ENCODE data around the gene KLHL24. TPM values are rescaled to one million over a fixed set of nuclear protein-coding genes. Genes with fewer than 3 reads are reported as not detected.

KLHL24 gene
- total RNA-seq, 1 experiment from 2014 or later = 17.7 TPM

GRCh38 chr3:183662099-183662498 is 26.7 kb downstream of the KLHL24 start:
- H3K23ac ChIP-seq (ENCODE audit: insufficient read length, low read depth, low read length) = no peak overlapping the region
- no peak overlapping the region for H3K18ac ChIP-seq (ENCODE audit: insufficient read length, low read depth, low read length)
- Mint-ChIP-seq H3K4me1 (peaks cover 3% of the 10 kb centered on the region in 2 experiments; a peak in 2 of 4 replicates), H3K36me3 (ENCODE audit: insufficient read depth in 1 of 3, low read depth in 3 of 3) (peaks cover 35 to 51% (median 46%) of the 10 kb centered on the region in 3 experiments), H3K9me3 (peaks cover 5% of the 10 kb centered on the region in 2 experiments), H3K27ac (no peak overlapping the region), H3K4me3 (no peak overlapping the region), H3K27me3 (ENCODE audit: low read depth) (no peaks in the 10 kb centered on the region)
- no peak overlapping the region for H3K14ac ChIP-seq (ENCODE audit: insufficient read depth, low read length)
- H3K9ac ChIP-seq (ENCODE audit: extremely low read depth, insufficient read length, low read length) = no peak overlapping the region
- H2BK5ac ChIP-seq (ENCODE audit: insufficient read length, low read length) = no peak overlapping the region
- no peaks in the 10 kb centered on the region for H4K20me1 ChIP-seq (ENCODE audit: control insufficient read depth, insufficient read depth, insufficient read length)
- H2BK12ac ChIP-seq (ENCODE audit: insufficient read length, low read depth, low read length) = no peak overlapping the region
- no peak overlapping the region for H4K8ac ChIP-seq (replicated peaks; ENCODE audit: insufficient read length, low read depth, low read length)
- no peaks in the 10 kb centered on the region for H3K27me3 ChIP-seq (ENCODE audit: insufficient read depth, low read length)
- TF ChIP-seq, protein P1, sequence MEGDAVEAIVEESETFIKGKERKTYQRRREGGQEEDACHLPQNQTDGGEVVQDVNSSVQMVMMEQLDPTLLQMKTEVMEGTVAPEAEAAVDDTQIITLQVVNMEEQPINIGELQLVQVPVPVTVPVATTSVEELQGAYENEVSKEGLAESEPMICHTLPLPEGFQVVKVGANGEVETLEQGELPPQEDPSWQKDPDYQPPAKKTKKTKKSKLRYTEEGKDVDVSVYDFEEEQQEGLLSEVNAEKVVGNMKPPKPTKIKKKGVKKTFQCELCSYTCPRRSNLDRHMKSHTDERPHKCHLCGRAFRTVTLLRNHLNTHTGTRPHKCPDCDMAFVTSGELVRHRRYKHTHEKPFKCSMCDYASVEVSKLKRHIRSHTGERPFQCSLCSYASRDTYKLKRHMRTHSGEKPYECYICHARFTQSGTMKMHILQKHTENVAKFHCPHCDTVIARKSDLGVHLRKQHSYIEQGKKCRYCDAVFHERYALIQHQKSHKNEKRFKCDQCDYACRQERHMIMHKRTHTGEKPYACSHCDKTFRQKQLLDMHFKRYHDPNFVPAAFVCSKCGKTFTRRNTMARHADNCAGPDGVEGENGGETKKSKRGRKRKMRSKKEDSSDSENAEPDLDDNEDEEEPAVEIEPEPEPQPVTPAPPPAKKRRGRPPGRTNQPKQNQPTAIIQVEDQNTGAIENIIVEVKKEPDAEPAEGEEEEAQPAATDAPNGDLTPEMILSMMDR (conservative IDR thresholded peaks at IDR 0.05) = no peak
- H3K4ac ChIP-seq (ENCODE audit: low read depth, low read length) = no peak overlapping the region
- no peak overlapping the region for H2BK120ac ChIP-seq (ENCODE audit: low read depth, low read length, poor library complexity, severe bottlenecking)
- no peak overlapping the region for H2AFZ ChIP-seq (ENCODE audit: low read length)
- no peak overlapping the region for H4K91ac ChIP-seq (ENCODE audit: insufficient read length, low read depth, low read length)
- no CpG with 5 or more reads among the region's 3 CpGs for WGBS (ENCODE audit: extremely low coverage, insufficient read length, low lambda C conversion rate)
- DNase-seq = no peak
- no peak overlapping the region for H2AK5ac ChIP-seq (ENCODE audit: insufficient read length, low read length)
- no peak overlapping the region for H2BK20ac ChIP-seq (ENCODE audit: low read depth, low read length, poor library complexity, severe bottlenecking)
- H3K4me1 ChIP-seq (ENCODE audit: insufficient read depth, low read length) = no peaks in the 10 kb centered on the region
- no peaks in the 10 kb centered on the region for H3K9me3 ChIP-seq (ENCODE audit: control insufficient read depth, low read depth, low read length)
- no peak overlapping the region for H2BK15ac ChIP-seq (ENCODE audit: low read depth, low read length)
- no peak overlapping the region for H4K5ac ChIP-seq (ENCODE audit: insufficient read length, low read depth, low read length)
- no peaks in the 10 kb centered on the region for H3K23me2 ChIP-seq (ENCODE audit: insufficient read length, low read depth, low read length, poor library complexity, severe bottlenecking)
- no peak overlapping the region for H3T11ph ChIP-seq (ENCODE audit: low read length)
- H3K79me2 ChIP-seq (ENCODE audit: insufficient read depth, low read length) = no peaks in the 10 kb centered on the region
- H3K79me1 ChIP-seq (ENCODE audit: insufficient read depth, low read depth, low read length, poor library complexity, severe bottlenecking) = no peaks in the 10 kb centered on the region
- H3K4me2 ChIP-seq (ENCODE audit: insufficient read depth, insufficient read length, low read length) = no peak overlapping the region
- no peak overlapping the region for H3K56ac ChIP-seq (ENCODE audit: insufficient read length, low read depth, low read length)
- no peak overlapping the region for H3K27ac ChIP-seq (ENCODE audit: insufficient read length, low read depth, low read length)

Data from H9 (cell line).